IgD-negative memory B cell (primary cell): ENCODE data around the gene MRPL33. TPM values are rescaled to one million over a fixed set of nuclear protein-coding genes. Genes with fewer than 3 reads are reported as not detected.

ENCODE experiments used
- H3K27ac Mint-ChIP-seq, 3 donors: one replicate each; pipeline ENCODE4 v1.8.0; 2020 to 2022; ENCODE audit warnings: mild to moderate bottlenecking in 3 of 3, mixed read lengths in 3 of 3, moderate library complexity in 1 of 3
- H3K27me3 Mint-ChIP-seq: one replicate; pipeline ENCODE4 v1.8.0; 2021; ENCODE audit warnings: mixed read lengths
- H3K36me3 Mint-ChIP-seq: one replicate; pipeline ENCODE4 v1.8.0; 2020; ENCODE audit warnings: mild to moderate bottlenecking, mixed read lengths
- H3K4me1 Mint-ChIP-seq, 3 donors: one replicate each; pipeline ENCODE4 v1.8.0; 2020 to 2022; ENCODE audit warnings: mixed read lengths in 3 of 3, mild to moderate bottlenecking in 1 of 3
- H3K4me3 Mint-ChIP-seq, 4 donors: one replicate each; pipeline ENCODE4 v1.8.0; 2020 to 2022; ENCODE audit warnings: mild to moderate bottlenecking in 4 of 4, mixed read lengths in 4 of 4, moderate library complexity in 3 of 4
- H3K9me3 Mint-ChIP-seq, 3 donors: one replicate each; pipeline ENCODE4 v1.8.0; 2020 to 2021; ENCODE audit warnings: mixed read lengths in 3 of 3, mild to moderate bottlenecking in 1 of 3
- polyA plus RNA-seq: library from polyadenylated mRNA; unstranded; fragments of 300-500 nt; fragmentation: Illumina TruSeq; gene quantifications from one replicate; pipeline ENCODE4 v1.2.3, GENCODE V29; 2021

Gene MRPL33
- polyA plus RNA-seq, 1 donor from 2014 or later: 176 TPM

- Mint-ChIP-seq H3K4me1 (peaks cover 3 to 7% (median 4%) of the 10 kb centered on the region in 3 donors), H3K27me3 (no peaks in the 10 kb centered on the region), H3K36me3 (peaks cover 8% of the 10 kb centered on the region), H3K27ac (no peak overlapping the region), H3K9me3 (no peaks in the 10 kb centered on the region), H3K4me3 (no peak overlapping the region)
Observed at GRCh38 chr2:27781496-27781895, 10.0 kb downstream of the MRPL33 start.

DNA sequence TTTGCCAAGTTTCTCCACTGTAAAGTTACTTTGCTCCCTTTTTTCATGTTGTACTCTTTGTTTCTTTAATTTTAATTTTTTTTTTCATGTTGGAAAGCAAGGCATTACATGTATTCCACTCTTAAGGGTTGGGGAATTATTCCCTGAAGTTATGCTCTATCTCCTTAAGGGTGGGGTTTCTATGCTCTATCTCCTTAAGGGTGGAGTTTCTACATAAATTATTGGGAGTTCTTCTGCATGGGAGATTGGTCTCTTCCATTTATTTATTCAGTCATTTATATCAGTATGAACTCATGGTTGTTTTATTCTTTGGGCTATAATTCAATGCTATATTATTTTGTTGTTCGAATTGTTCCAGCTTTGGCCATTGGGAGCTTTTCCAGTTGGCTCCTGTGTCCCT, 11.2 kb downstream of the MRPL33 start:
- Mint-ChIP-seq H3K27me3 (no peaks in the 10 kb centered on the region), H3K4me3 (no peak overlapping the region), H3K9me3 (no peaks in the 10 kb centered on the region), H3K36me3 (peaks cover 8% of the 10 kb centered on the region), H3K27ac (no peak overlapping the region), H3K4me1 (peaks cover 3 to 4% (median 4%) of the 10 kb centered on the region in 3 donors)

DNA sequence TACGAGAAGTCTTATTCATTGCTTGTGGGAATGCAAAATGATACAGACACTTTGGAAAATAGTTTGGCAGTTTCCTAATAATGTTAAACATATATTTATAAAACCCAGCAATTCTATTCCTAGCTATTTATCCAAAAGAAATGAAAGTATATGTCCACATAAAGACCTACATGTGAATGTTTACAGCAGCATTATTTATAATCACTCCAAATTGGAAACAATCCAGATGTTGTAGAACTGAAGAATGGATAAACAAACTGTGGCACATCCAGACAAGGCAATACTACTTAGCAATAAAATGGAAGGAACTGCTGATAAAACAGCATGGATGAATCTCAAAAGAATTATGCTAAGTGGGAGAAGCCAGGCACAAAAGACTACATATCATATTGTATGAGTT, 19.3 kb downstream of the MRPL33 start:
- Mint-ChIP-seq H3K9me3 (peaks cover 0 to 4% (median 0%) of the 10 kb centered on the region in 3 donors), H3K4me1 (peaks cover 0 to under 1% (median 0%) of the 10 kb centered on the region in 3 donors), H3K4me3 (no peak overlapping the region), H3K36me3 (peaks cover 1% of the 10 kb centered on the region), H3K27ac (no peak overlapping the region), H3K27me3 (no peaks in the 10 kb centered on the region)

DNA sequence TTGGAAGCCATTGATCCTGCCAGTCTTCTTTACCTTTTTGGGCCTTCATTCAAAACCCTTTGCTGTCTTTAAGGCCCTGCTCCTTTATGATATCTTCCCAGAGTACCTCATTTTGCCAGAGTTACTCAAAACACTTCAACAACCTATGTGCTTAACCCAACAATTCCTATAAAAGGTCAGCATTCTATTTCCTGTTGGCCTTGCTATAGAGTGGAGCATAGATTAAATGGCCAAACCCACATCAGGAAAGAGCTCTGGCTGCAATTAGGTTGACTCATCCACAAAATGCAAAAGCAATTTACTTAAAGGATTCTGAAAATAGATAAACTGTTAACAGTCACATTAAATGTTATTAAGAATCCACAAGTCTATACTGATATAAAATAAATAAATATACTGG, 21.2 kb downstream of the MRPL33 start:
- peaks cover 3% of the 10 kb centered on the region for H3K36me3 Mint-ChIP-seq
- peaks cover 0 to 2% (median 0%) of the 10 kb centered on the region in 3 donors for H3K4me1 Mint-ChIP-seq
- H3K9me3 Mint-ChIP-seq: peaks cover 0 to 4% (median 0%) of the 10 kb centered on the region in 3 donors
- H3K4me3 Mint-ChIP-seq: no peak overlapping the region
- H3K27ac Mint-ChIP-seq: no peak overlapping the region
- H3K27me3 Mint-ChIP-seq: no peaks in the 10 kb centered on the region

DNA sequence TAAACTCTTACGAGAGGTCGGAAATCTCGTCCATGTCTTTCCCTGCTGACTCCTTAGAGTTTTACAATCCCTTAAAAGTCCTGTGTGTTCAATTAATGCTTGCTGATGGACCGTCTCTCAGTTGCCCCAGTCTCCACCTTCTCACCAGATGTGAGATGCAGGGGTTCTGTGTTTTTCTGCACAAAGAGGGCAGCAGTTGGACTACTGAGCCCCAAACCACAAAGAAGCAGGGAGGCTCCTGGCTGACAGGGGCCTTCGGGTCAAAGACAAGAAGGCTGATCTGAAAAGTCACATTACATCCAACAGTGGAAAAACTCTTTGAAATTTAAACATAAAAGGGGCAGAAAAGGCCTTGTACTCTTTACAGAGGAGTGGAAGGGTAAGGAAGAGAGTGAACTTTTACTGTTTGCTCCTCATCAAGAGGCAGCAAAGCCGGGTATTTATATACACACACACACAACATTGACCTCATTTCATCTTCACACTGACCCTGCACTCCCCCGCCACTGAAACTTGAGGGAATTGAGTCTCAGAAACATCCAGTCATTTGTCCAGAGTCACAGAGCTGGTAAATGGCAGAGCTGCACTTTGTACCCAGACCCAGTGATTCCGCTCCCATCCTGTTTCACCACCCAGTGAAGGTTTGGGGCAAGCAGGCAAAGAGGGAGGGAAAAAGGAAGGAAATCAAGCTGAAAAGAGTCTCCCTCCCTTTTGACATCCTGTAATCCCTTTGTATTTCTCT, 23.7 kb downstream of the MRPL33 start:
- Mint-ChIP-seq H3K27ac (no peak overlapping the region), H3K36me3 (peaks cover 10% of the 10 kb centered on the region), H3K9me3 (peaks cover 0 to under 1% (median 0%) of the 10 kb centered on the region in 3 donors), H3K4me3 (no peak overlapping the region), H3K27me3 (no peaks in the 10 kb centered on the region), H3K4me1 (peaks cover 0 to 2% (median 0%) of the 10 kb centered on the region in 3 donors)

DNA sequence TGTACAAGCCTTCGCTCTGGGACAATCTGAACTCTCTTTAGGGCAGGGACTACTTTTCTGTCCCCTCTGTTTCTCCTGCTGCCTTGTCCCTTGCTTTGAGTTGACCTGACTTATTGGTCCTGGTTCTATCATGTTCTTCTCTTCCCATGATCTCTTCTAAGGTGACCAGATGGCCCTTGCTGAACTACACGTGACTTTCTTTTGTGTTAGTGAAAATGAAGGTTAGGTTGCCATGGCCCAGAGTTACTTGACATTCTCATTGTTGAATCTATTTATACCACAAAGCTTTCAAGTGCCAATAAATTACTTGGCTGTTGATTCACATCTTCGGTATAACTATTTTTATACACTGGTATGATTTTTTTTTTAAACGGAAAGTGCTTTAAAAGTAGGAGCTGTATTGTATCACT, 24.4 kb downstream of the MRPL33 start:
- no peak overlapping the region for H3K4me3 Mint-ChIP-seq
- H3K36me3 Mint-ChIP-seq: peaks cover 10% of the 10 kb centered on the region
- no peaks in the 10 kb centered on the region for H3K9me3 Mint-ChIP-seq
- no peak overlapping the region for H3K27ac Mint-ChIP-seq
- no peaks in the 10 kb centered on the region for H3K27me3 Mint-ChIP-seq
- H3K4me1 Mint-ChIP-seq: peaks cover 0 to 2% (median 0%) of the 10 kb centered on the region in 3 donors

DNA sequence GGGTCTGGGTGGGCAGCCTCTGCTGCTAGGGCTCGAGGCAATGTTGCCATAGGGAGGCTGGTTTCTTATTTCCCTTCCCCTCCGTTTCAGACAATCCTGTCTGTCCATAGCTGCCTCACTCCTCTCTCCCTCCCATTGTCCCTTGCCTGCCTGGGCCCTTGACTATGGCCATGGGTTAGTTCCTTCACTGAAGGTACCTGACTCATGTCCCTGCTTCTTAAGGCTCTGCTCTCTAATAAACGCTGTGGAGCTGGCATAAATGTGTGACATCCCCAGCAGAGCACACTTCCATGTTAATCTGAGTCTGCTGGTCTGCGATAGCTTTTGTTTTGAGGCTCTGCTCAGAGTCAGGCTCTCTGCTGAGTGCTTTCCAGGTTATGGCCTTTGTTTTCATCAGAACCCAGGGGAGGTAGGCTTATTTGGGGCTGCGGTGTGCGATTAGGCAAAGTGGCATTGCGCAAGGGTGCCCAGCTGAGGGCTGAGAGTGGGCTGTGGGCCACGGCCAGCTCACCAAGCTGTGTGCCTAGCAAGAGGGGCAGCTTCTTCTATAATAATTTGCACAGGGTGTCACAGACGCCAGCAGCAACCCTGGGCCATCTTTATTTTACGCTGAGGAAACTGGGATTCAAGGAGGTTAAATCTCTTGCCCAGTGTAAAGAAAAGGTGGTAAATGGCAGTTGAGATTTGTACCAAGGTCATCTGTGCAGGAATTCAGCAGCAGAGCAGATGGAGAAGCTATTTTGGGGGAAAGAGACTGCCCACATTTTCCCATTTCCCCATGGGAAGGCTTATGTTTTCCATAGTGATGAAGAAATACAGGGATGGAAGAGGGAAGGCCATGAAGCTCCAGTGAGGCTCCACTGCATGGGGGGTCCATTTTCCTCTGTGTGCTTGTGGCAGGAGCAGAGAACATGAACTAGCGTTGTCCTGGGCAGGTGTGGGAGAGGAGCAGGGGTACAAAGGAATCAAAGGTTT, 25.6 kb downstream of the MRPL33 start:
- Mint-ChIP-seq H3K36me3 (peaks cover 10% of the 10 kb centered on the region), H3K27ac (no peak overlapping the region), H3K27me3 (no peaks in the 10 kb centered on the region), H3K4me3 (peak overlapping the region in 1 of 4 donors; percentile 7), H3K9me3 (no peaks in the 10 kb centered on the region), H3K4me1 (peaks cover 0 to 2% (median 0%) of the 10 kb centered on the region in 3 donors)

GRCh38 chr2:27797841-27798240, 26.3 kb downstream of the MRPL33 start:
- Mint-ChIP-seq H3K27ac (peak overlapping the region in 1 of 3 donors; percentile 50), H3K4me1 (peaks cover 0 to 2% (median 0%) of the 10 kb centered on the region in 3 donors)

DNA sequence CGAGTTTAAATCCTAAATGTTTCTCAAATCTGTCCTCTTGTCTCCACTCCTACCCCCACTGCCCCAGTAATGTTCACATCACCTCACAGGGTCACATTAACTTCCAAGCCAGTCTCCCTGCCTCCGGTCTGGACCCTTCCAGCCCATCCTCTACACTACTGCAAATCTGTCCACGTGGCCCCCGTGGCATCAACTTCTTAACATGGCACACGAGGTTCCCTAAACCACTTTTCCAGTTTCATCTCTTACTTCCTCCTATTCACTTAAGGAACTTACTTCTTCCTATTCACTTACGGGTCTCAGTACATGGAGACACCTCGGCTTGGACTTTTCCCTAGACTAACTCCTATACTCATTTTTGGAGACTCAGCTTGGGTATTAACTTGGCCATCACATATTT, 27.0 kb downstream of the MRPL33 start:
- Mint-ChIP-seq H3K9me3 (no peaks in the 10 kb centered on the region), H3K4me1 (peaks cover 0 to 2% (median 0%) of the 10 kb centered on the region in 3 donors), H3K27ac (no peak overlapping the region), H3K36me3 (peaks cover 10% of the 10 kb centered on the region), H3K27me3 (no peaks in the 10 kb centered on the region), H3K4me3 (no peak overlapping the region)

More at GRCh38 chr2:27797841-27798240, 26.3 kb downstream of the MRPL33 start:
- H3K4me3 Mint-ChIP-seq: no peak overlapping the region
- no peaks in the 10 kb centered on the region for H3K27me3 Mint-ChIP-seq
- H3K36me3 Mint-ChIP-seq: peaks cover 10% of the 10 kb centered on the region
- no peaks in the 10 kb centered on the region for H3K9me3 Mint-ChIP-seq

- Mint-ChIP-seq H3K4me3 (no peak overlapping the region), H3K27ac (no peak overlapping the region), H3K36me3 (peaks cover 8% of the 10 kb centered on the region), H3K9me3 (no peaks in the 10 kb centered on the region), H3K4me1 (peaks cover 0 to 2% (median 0%) of the 10 kb centered on the region in 3 donors), H3K27me3 (no peaks in the 10 kb centered on the region)
Observed at GRCh38 chr2:27798948-27799645, 27.6 kb downstream of the MRPL33 start.

- Mint-ChIP-seq H3K4me3 (no peak overlapping the region), H3K27me3 (no peaks in the 10 kb centered on the region), H3K27ac (peak overlapping the region in 1 of 3 donors; percentile 55), H3K4me1 (peaks cover 0 to 2% (median 0%) of the 10 kb centered on the region in 3 donors), H3K9me3 (no peaks in the 10 kb centered on the region), H3K36me3 (peaks cover 8% of the 10 kb centered on the region)
Observed at GRCh38 chr2:27799646-27800010, 28.1 kb downstream of the MRPL33 start.

- no peak overlapping the region for H3K27ac Mint-ChIP-seq
- H3K4me1 Mint-ChIP-seq: peaks cover 0 to under 1% (median 0%) of the 10 kb centered on the region in 3 donors
Observed at GRCh38 chr2:27800856-27801255, 29.3 kb downstream of the MRPL33 start.

DNA sequence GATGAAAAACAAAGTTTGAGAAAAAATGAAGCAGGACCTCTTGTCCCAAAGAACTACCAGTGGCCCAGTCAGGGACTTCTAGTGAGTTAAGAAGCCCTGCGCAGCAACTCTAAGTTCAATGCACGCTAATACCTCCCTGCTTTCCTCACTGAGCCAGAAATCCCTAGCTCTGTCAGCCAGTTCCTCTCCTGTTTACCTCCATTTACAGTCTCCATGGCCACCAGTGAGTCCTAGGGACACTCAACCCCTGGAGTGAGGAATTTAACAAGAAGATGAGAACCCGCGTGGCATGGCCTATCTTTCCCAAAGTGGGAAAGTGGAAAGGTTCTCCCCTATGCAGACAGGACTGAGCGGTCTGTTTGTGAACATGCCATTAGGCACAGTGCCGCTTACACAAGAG, 31.0 kb downstream of the MRPL33 start:
- no peaks in the 10 kb centered on the region for H3K27me3 Mint-ChIP-seq
- H3K27ac Mint-ChIP-seq: no peak overlapping the region
- no peaks in the 10 kb centered on the region for H3K4me1 Mint-ChIP-seq
- no peak overlapping the region for H3K4me3 Mint-ChIP-seq
- no peaks in the 10 kb centered on the region for H3K9me3 Mint-ChIP-seq
- peaks cover 8% of the 10 kb centered on the region for H3K36me3 Mint-ChIP-seq

More at GRCh38 chr2:27800856-27801255, 29.3 kb downstream of the MRPL33 start:
- no peak overlapping the region for H3K4me3 Mint-ChIP-seq
- no peaks in the 10 kb centered on the region for H3K27me3 Mint-ChIP-seq
- peaks cover 8% of the 10 kb centered on the region for H3K36me3 Mint-ChIP-seq
- H3K9me3 Mint-ChIP-seq: no peaks in the 10 kb centered on the region

DNA sequence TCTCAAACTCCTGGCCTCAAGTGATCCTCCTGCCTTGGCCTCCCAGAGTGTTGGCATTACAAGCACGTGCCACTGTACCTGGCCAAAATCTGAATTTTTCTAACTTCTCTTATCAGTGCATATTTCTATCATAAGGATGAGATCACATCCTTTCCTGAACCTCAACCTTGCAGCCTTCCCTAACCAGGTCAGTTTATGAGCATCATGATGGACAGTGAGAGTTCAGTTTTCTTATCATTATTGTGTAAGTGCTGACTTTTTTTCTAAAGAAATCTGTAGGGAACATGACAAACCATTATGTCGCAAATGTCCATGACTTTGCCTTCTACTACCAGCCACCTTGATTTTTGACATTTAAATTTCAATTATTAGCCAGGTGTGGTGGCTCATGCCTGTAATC, 31.5 kb downstream of the MRPL33 start:
- H3K4me1 Mint-ChIP-seq: no peaks in the 10 kb centered on the region
- no peak overlapping the region for H3K27ac Mint-ChIP-seq
- H3K9me3 Mint-ChIP-seq: no peaks in the 10 kb centered on the region
- peaks cover 7% of the 10 kb centered on the region for H3K36me3 Mint-ChIP-seq
- no peak overlapping the region for H3K4me3 Mint-ChIP-seq
- no peaks in the 10 kb centered on the region for H3K27me3 Mint-ChIP-seq

- Mint-ChIP-seq H3K4me3 (no peak overlapping the region), H3K27me3 (no peaks in the 10 kb centered on the region), H3K36me3 (peaks cover 4% of the 10 kb centered on the region), H3K4me1 (no peaks in the 10 kb centered on the region), H3K27ac (no peak overlapping the region), H3K9me3 (no peaks in the 10 kb centered on the region)
Observed at GRCh38 chr2:27804146-27804545, 32.6 kb downstream of the MRPL33 start.
